Muscle of back (tissue), 11 donors: ENCODE measurements around the gene FOXC1. TPM values are rescaled to one million over a fixed set of nuclear protein-coding genes. Genes with fewer than 3 reads are reported as not detected.
A peak's percentile ranks its signal among the peaks of the same experiment; 100 is the strongest.

Experiments
- DNase-seq, 3 donors: peaks; one replicate each; pipeline versions ENCODE4 v3.0.0 to v3.0.0-alpha.2; 2013
- polyA plus RNA-seq, 10 donors: library from polyadenylated mRNA; unstranded; fragments of 120-200 nt; gene quantifications; one replicate each; pipeline ENCODE4 v1.2.1, GENCODE V29; 2013; ENCODE audit not compliant: insufficient read length in 10 of 10

The FOXC1 gene
- polyA plus RNA-seq, 10 donors, result 1.6 to 3.0 (median 2.2) TPM

DNA sequence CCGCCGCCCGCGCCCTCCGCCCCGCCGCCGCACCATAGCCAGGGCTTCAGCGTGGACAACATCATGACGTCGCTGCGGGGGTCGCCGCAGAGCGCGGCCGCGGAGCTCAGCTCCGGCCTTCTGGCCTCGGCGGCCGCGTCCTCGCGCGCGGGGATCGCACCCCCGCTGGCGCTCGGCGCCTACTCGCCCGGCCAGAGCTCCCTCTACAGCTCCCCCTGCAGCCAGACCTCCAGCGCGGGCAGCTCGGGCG is 1.5 kb downstream of the FOXC1 start:
- DNase-seq, result peak in 1 of 3 donors; percentile 42

DNA sequence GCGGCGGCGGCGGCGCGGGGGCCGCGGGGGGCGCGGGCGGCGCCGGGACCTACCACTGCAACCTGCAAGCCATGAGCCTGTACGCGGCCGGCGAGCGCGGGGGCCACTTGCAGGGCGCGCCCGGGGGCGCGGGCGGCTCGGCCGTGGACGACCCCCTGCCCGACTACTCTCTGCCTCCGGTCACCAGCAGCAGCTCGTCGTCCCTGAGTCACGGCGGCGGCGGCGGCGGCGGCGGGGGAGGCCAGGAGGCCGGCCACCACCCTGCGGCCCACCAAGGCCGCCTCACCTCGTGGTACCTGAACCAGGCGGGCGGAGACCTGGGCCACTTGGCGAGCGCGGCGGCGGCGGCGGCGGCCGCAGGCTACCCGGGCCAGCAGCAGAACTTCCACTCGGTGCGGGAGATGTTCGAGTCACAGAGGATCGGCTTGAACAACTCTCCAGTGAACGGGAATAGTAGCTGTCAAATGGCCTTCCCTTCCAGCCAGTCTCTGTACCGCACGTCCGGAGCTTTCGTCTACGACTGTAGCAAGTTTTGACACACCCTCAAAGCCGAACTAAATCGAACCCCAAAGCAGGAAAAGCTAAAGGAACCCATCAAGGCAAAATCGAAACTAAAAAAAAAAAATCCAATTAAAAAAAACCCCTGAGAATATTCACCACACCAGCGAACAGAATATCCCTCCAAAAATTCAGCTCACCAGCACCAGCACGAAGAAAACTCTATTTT is 2.0 kb downstream of the FOXC1 start:
- DNase-seq, result peak in 1 of 3 donors; percentile 76

DNA sequence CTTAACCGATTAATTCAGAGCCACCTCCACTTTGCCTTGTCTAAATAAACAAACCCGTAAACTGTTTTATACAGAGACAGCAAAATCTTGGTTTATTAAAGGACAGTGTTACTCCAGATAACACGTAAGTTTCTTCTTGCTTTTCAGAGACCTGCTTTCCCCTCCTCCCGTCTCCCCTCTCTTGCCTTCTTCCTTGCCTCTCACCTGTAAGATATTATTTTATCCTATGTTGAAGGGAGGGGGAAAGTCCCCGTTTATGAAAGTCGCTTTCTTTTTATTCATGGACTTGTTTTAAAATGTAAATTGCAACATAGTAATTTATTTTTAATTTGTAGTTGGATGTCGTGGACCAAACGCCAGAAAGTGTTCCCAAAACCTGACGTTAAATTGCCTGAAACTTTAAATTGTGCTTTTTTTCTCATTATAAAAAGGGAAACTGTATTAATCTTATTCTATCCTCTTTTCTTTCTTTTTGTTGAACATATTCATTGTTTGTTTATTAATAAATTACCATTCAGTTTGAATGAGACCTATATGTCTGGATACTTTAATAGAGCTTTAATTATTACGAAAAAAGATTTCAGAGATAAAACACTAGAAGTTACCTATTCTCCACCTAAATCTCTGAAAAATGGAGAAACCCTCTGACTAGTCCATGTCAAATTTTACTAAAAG is 2.7 kb downstream of the FOXC1 start:
- DNase-seq, result peak in 1 of 3 donors; percentile 75

DNA sequence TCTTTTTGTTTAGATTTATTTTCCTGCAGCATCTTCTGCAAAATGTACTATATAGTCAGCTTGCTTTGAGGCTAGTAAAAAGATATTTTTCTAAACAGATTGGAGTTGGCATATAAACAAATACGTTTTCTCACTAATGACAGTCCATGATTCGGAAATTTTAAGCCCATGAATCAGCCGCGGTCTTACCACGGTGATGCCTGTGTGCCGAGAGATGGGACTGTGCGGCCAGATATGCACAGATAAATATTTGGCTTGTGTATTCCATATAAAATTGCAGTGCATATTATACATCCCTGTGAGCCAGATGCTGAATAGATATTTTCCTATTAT is 3.2 kb downstream of the FOXC1 start:
- peak in 1 of 3 donors; percentile 75 for DNase-seq

DNA sequence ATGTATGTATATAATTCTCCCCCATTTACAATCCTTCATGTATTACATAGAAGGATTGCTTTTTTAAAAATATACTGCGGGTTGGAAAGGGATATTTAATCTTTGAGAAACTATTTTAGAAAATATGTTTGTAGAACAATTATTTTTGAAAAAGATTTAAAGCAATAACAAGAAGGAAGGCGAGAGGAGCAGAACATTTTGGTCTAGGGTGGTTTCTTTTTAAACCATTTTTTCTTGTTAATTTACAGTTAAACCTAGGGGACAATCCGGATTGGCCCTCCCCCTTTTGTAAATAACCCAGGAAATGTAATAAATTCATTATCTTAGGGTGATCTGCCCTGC is 3.6 kb downstream of the FOXC1 start:
- no peak for DNase-seq

DNA sequence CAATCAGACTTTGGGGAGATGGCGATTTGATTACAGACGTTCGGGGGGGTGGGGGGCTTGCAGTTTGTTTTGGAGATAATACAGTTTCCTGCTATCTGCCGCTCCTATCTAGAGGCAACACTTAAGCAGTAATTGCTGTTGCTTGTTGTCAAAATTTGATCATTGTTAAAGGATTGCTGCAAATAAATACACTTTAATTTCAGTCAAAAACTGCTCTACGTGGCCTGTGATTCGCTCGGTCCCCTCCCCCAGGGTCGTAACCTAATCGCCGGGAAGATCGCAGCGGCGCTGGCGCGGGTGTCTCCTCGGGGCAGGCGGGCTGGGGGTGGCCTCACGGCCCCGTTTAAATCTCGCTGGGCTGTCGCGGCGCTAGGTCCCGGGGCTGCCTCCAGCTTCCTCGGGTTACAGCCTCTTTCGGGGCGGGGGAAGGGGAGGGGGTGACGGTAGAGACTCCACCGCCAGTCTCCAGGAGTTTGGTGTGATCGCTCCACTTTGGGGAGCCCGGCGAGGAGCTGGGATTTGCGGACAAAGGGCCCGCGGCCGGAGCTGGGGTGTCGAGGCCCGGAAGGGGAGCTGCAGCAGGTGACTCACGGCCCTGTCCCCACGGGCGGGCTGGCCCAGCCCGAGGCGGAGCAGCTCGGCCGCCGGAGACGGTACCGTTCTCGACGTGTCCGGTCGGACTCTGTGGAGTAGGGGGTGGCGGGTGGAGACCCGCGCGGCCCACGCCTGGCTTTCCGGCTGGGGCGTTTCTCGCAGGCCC is 4.2 kb downstream of the FOXC1 start:
- DNase-seq, result peak in 1 of 3 donors; percentile 67

DNA sequence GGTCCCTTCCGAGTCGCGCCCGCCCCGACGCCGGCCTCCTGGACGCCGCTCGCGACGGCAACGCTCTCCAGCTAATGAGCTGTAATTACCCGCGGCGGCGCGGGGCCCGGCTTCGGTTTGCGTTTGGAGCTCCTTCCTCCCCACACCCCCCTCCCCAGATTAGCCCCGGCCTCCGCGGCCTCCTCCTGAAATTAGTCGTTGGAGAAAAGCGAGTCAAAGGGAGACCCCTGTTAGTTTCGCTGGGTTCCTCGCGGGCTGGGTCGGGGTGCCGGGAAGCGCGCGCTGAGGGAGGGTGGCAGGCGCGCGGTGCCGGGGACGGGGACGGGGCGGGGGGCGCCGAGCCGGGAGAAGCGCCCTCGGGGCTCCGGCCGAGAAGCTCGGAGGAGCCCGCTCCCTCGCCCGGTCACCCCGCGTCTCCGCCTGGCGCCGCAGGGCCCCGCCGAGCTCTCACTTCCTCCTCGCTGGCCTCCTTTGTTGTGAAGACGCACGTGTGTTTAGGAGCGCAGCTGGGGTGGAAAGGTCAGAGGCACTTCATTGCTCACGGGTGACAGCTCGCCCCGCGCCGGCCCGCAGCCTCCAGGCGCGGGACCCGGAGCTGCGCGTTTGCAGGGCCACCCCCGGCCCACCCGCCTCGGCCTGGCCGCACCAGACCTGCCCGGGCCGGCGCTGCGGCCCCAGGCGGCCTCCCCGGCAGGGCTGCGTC is 4.9 kb downstream of the FOXC1 start:
- peak in 1 of 3 donors; percentile 58 for DNase-seq

DNA sequence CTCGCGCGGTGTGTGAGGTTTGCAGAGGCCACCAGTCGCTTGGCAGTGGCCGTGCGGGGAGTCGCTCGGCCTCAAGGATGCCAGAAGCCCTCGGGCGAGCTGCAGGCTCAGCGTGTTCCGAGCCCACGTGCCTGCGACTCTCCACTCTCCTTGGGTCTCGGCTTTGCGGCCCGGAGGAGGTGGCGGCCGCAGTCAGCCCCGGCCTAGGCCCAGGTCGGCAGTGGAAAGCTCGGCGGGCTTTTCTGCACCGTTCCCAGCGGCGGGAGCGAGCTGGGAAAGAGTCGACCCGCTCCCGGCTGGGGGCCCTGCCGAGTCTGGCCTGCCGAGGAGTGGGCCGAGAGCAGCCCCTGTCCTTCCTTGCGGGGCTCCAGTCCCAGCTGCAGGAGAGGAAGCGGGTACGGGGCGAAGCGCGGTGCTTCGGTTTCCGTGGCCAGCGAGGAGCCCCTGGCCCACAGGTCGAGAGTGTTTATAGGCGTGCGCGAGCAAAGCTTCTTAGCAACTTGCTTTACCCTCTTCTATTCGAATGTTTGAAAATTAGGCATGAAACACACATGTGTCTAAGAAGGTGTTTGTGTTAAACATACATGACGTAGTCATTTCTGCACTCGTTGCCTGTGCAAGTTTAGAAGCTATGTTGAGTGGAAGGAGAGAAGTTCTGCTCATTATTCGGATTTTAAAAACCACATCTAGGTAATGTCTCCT is 5.6 kb downstream of the FOXC1 start:
- DNase-seq, result peak in 1 of 3 donors; percentile 53

DNA sequence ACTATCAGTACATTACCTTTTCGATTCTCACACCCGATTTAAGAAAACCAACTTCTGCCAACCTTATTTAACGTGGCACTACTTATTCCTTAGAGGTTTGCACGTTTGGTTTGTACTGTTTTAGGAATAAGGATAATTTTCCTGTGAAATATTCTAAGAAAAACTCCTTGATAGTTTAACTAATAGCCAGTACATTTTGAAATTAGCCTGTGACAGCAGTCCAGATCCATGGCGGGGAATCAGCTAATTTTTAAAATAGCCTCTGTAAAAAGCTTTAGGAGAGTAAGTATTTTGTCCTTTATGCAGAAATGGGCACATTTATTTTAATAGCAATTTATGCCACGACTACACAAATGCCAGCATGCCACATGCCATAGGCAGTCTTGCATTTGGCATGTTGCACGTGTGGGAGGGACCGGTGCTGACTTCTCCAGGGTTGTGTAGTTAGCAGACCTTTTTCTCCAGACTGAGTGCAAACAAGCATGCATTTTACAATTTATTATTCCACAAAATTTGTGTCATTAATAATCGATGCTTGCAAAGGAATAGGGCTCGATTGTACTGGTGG is 6.2 kb downstream of the FOXC1 start:
- DNase-seq, result no peak

DNA sequence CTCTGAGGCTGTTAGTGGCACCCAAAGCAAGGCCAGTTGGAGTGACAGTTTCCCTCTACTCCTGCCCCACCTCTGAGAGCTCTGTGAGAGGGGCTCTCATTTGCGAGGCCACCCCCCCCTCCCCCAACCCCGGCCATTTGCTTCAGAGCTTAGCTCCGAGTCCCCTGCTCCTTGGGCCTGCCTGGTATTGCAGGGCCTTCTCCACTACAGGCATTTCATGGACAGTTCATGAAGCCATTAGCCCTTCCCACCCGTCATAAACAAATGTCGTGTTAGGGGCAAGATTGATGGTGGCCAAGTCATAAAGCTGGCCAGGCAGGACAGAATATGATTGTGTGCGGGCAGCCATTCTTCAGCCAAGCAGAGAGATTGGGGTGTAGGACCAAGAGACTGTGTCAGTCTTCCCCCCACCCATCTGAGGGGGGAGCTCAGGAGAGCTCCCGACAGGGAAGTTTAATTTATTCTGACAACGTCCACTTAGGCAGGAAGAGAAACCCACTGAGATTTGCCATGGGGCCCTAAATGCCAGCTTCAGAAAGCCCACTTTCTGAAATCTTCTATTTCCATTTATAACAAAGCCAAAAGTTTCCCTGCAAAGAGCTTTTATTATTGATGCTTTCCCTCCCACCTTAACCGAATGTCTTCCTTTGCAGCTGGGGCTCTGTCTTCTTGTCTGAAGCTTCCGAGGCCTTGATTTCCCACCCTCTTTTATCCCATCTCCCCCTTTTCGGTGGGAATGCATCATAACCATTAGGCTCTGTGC is 7.2 kb downstream of the FOXC1 start:
- DNase-seq, result no peak

DNA sequence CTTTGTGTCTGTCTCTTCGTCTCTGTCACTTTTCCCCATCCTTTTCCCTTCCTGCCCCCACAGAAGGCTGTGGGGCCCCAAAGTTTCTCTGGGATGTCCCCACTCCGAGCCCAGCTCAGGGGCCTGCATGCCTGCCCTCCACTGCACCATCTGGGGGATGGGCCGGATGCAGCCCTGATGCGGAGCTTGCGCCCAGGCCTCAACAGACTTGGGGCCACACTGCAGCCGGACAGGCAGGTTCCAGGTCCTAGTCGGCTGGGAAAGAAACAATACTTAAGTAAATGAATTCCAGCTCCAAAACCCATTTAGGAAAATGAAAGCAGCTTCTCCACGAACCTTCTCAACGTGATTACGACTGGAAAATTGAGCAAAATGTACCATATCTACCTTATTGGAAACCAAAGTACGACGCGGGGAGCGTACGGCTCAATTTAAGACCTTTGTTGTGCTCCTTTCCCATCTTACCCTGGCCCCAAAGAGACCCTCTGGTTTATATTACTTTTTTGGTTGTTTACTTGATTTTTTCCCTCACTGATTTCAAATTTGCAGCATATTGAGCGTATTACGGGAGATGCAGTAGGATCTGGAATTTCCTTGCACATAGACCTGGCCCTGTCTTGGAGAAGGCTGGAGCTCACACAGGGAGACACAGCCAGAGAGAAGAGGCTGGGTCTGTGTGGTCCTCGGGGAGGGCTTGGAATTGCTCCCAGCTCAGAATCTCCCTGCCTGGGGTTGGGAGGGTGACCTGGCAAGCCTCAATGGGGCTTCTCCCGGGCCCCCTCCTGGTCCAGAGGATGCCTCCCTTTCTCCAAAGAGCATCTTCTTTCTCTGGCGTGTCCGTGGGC is 8.0 kb downstream of the FOXC1 start:
- DNase-seq, result no peak

DNA sequence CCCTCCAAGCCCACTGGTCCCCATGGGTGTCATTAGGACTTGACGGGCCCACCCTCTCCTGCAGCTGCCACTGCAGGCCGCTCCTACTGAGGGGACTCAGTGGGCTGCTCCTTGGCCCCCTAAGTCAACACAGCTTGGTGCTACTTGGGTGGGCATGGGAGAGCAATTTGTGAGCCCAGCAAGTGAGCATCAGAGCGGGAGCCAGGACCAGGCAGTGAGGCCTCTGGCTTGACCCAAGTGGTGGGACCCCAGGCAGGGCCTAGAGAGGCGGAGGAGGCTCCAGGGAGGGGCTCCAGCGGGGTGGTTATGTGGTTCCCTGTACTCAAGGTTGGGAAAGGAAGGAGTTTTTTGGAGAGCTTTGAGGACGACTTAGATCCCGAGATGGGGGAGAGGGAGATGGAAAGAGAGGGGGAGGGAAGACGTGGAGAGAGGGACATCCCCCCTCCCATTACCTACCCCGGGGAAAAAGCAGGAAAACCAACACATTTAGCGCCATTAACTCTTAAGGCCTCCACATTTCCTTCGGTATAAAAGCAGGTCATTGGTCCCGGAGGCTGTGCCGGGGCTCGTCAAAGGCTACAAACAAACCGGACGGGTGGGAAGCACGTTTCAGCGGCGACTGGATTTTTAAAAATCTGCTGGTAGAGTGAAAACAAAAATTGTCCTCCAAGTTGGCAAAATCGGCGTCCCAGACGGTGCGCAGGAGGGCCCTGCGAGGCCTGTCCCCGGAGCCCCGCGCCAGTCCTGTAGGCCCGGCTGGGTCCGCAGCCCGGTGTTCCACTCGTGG is 8.8 kb downstream of the FOXC1 start:
- no peak for DNase-seq

DNA sequence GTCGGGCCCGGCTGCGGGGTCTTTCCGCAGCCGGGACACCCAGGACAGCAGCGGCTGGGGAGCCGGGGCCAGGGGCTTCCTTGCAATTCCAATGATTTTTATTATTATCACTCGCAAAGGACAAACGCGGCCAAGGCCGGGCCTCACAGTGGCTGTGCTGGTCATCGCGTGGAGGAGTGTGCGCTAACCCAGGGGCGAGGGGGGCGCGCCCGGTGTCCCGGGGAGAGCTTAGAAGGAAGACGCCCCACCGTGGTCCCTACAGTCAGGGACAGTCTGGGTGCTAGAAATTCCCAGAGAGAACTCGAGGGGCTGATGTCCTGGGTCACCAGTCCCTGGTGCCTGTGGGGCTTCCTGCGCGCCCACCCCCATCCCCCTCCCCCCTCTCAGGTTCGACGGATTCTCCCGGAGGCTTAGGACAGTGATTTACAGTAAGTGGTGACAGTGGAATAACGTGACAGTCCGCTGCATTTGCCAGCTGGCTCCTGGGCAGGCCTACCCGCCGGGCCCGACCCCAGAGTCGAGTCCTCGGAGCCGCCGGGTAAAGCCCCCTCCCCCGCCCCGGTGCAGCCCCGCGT is 9.5 kb downstream of the FOXC1 start:
- DNase-seq, result no peak

DNA sequence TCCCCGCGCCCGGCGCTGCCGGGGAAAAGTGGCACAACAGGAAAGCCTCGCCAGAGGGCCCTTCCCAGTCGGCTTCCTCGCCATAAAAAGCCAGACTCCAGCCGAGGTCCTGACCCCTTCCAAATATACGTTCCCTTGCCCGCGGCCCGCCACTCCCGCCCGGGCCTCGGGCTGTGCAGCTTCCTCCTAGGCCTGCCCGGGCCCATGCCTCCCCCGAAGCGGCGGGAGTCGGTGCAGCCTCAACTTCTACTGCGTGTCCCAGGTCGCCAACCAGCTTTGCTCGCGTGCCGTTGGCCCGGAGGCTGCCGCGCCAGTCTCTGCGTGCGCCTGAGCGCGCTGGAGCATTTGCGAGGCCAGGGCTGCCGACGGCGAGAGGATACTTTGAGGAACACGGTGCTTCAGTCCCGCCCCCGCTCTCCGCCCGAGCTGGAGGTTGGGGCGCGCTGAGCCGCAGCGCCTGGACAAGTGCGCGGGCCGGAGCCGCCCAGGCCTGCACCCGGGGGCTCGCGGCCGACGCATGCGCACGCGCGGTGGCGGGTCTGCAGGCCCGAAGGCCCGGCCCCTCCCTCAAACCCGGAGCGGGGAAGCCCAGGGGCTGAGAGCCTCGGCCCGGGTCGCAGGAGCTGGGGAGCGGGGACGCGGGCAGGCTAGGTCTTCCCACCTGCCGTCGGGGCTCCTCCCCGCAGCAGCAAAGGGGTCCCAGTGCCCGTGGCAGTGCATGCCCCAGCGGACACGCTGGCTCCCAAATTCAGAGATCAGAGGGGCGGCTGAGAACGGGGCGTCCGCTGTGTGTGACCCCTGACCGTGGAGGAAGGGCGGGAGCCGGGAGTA is 10.2 kb downstream of the FOXC1 start:
- peak in 1 of 3 donors; percentile 46 for DNase-seq

DNA sequence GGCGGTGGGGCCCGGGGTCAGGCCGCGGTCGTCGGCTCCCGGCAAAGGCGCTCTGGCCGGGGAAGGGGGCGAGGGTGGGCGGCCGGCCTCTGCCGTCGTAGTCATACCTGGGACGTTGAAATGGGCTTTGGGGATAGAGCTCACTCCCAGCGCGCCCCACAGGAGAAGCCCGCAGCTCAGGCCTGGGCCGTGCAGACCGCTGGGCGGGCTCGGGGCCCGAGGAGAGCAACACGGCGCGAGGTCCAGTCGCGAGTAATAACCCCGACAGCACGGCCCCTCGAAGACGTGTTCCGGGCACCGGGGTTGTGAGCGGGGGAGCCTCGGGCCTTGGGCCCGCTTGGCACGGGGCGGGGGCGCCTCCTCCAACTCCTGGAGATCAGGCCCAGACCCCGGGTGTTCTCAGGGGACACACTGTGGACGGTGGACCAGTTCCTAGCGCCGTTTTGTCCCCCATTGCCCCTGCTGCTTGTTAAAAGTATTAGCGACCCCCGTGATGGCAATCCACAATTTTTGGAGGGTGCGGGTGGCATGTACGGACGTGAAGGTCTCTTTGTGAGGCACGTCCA is 10.9 kb downstream of the FOXC1 start:
- DNase-seq, result no peak

DNA sequence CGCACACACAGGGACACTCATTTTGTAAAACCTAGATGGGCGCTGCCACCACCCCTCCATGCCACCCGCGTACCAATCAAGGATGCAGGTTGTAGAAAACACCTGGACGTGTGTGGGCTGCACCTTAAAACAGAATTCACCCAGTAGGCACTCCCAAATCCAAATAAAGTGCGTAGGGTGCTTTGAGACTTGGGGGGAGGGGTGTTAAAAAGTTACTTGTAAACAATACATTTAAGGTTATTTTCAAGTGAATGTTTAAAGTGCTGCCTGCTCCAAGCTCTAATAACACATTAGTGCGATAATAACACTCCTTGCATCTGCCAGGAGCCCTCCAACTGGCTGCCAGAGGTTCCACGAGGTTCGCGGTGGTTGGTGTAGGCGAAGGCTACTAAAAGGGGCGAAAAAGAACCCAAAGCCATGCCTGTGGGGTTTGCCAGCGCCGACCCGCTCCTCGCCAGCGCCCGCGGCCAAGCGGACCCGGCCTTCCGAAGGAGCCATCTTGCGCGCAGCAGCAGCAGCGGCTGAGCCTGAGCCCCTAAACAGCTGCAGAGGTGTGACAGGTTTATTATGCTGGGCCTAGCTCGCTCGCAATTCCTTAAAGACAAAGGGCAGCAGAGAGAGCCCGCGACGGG is 11.5 kb downstream of the FOXC1 start:
- DNase-seq, result no peak
